OCI-LY1 (cell line): ENCODE results near the gene CDKAL1.
A peak's percentile ranks its signal among the peaks of the same experiment; 100 is the strongest.

Experiments used
- H2AFZ ChIP-seq: fragments of 200-600 bp; sonication (generic), shearing (Covaris generic); 2 replicates; pipeline ENCODE4 v1.6.0; 2014; ENCODE audit warnings: antibody characterized with exemption, mild to moderate bottlenecking, low read length
- H3F3A ChIP-seq: fragments of 200-600 bp; sonication (generic), shearing (Covaris generic); 2 replicates; pipeline ENCODE4 v1.6.0; 2014; ENCODE audit warnings: mild to moderate bottlenecking, antibody characterized with exemption, low read length, moderate library complexity; ENCODE audit not compliant: insufficient read depth
- H3K27ac ChIP-seq: fragments of 200-600 bp; sonication (generic); 2 replicates; pipeline ENCODE4 v1.5.1; 2014; ENCODE audit warnings: low read length, mixed run types, mild to moderate bottlenecking, low read depth; ENCODE audit not compliant: poor library complexity, severe bottlenecking
- H3K27me3 ChIP-seq: fragments of 200-600 bp; sonication (generic); 2 replicates; pipeline ENCODE4 v1.6.0; 2014; ENCODE audit warnings: antibody characterized with exemption, mild to moderate bottlenecking, low read length, moderate library complexity; ENCODE audit not compliant: insufficient read depth
- H3K36me3 ChIP-seq: fragments of 200-600 bp; sonication (generic); 2 replicates; pipeline ENCODE4 v1.6.1; 2014; ENCODE audit warnings: mild to moderate bottlenecking, antibody characterized with exemption, low read length, moderate library complexity, mixed read lengths; ENCODE audit not compliant: insufficient read depth
- H3K4me1 ChIP-seq: fragments of 200-600 bp; sonication (generic); 2 replicates; pipeline ENCODE4 v1.5.1; 2014; ENCODE audit warnings: mild to moderate bottlenecking, low read length, moderate library complexity; ENCODE audit not compliant: insufficient read depth, severe bottlenecking
- H3K4me2 ChIP-seq: fragments of 200-600 bp; sonication (generic), shearing (Covaris generic); 2 replicates; pipeline ENCODE4 v1.6.1; 2014; ENCODE audit warnings: low read length
- H3K4me3 ChIP-seq: fragments of 200-600 bp; sonication (generic); 2 replicates; pipeline ENCODE4 v1.5.1; 2014; ENCODE audit warnings: low read length, low read depth, mild to moderate bottlenecking, mixed read lengths; ENCODE audit not compliant: poor library complexity, severe bottlenecking
- H3K79me2 ChIP-seq: fragments of 200-600 bp; shearing (Covaris generic); 2 replicates; pipeline ENCODE4 v1.6.1; 2016; ENCODE audit warnings: mixed run types, low read length, mixed read lengths; ENCODE audit not compliant: insufficient read depth
- H3K9ac ChIP-seq: fragments of 200-600 bp; sonication (generic), shearing (Covaris generic); 2 replicates; pipeline ENCODE4 v1.6.1; 2014; ENCODE audit warnings: mild to moderate bottlenecking, low read length, mixed read lengths
- H3K9me2 ChIP-seq: fragments of 200-600 bp; sonication (generic), shearing (Covaris generic); 2 replicates; pipeline ENCODE4 v1.6.1; 2014; ENCODE audit warnings: low read depth, mild to moderate bottlenecking, low read length, mixed read lengths
- H3K9me3 ChIP-seq: fragments of 200-600 bp; shearing (Covaris generic); 2 replicates; pipeline ENCODE4 v1.6.1; 2014; ENCODE audit warnings: low read length, mixed read lengths
- H4K20me1 ChIP-seq: fragments of 200-600 bp; sonication (generic), shearing (Covaris generic); 2 replicates; pipeline ENCODE4 v1.6.0; 2016; ENCODE audit warnings: mild to moderate bottlenecking, low read length; ENCODE audit not compliant: insufficient read depth
- EZH2 ChIP-seq: fragments of 200-600 bp; sonication (generic), shearing (Covaris generic); IDR thresholded peaks from 2 replicates; pipeline ENCODE4 v1.8.0; 2017; ENCODE audit warnings: borderline replicate concordance, mixed run types, mild to moderate bottlenecking, antibody characterized with exemption, low read length, moderate library complexity, mixed read lengths
- TF ChIP-seq, protein P1 (sequence below): fragments of 200-600 bp; sonication (generic), shearing (Covaris generic); IDR thresholded peaks from 2 replicates; pipeline ENCODE4 v1.5.1; 2017; ENCODE audit warnings: mild to moderate bottlenecking, antibody characterized with exemption, low read length, moderate library complexity, mixed read lengths

CDKAL1 gene

DNA sequence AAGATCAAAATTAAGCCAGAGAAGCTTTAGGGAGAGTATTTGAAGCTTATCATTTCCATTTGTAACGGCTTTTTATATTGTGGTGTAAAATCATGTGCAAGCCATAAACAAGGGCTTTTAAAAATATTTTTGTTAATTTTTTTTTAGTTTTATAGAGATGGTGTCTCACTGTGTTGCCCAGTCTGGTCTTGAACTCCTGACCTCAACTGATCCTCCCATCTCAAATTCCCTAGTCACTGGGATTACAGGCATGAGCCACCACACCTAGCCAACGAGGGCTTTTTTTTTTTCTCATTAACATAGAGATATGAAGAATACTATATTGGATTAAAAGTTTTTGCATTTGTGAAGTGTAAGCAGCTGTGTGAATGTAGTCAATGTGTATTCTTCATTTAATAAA, 29.1 kb downstream of the CDKAL1 start:
- Histone ChIP-seq H3K9ac (no peak overlapping the region), H3K4me2 (no peak overlapping the region), H3F3A (peaks cover 4% of the 10 kb centered on the region; the same call in 1 of the 2 replicates), H2AFZ (no peak overlapping the region), H3K27ac (no peak overlapping the region), H3K4me3 (no peak overlapping the region), H3K79me2 (0 out of 2 replicates have a peak, but pooled peaks cover 3% of the 10 kb centered on the region), H3K27me3 (no peaks in the 10 kb centered on the region), H3K9me2 (no peaks in the 10 kb centered on the region), H3K4me1 (peaks cover 22% of the 10 kb centered on the region), H3K9me3 (no peaks in the 10 kb centered on the region), H3K36me3 (peaks cover 7% of the 10 kb centered on the region; the same call in 1 of the 2 replicates), H4K20me1 (no peaks in the 10 kb centered on the region)
- TF ChIP-seq, protein P1, sequence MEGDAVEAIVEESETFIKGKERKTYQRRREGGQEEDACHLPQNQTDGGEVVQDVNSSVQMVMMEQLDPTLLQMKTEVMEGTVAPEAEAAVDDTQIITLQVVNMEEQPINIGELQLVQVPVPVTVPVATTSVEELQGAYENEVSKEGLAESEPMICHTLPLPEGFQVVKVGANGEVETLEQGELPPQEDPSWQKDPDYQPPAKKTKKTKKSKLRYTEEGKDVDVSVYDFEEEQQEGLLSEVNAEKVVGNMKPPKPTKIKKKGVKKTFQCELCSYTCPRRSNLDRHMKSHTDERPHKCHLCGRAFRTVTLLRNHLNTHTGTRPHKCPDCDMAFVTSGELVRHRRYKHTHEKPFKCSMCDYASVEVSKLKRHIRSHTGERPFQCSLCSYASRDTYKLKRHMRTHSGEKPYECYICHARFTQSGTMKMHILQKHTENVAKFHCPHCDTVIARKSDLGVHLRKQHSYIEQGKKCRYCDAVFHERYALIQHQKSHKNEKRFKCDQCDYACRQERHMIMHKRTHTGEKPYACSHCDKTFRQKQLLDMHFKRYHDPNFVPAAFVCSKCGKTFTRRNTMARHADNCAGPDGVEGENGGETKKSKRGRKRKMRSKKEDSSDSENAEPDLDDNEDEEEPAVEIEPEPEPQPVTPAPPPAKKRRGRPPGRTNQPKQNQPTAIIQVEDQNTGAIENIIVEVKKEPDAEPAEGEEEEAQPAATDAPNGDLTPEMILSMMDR: no peak
- TF ChIP-seq EZH2: no peak

DNA sequence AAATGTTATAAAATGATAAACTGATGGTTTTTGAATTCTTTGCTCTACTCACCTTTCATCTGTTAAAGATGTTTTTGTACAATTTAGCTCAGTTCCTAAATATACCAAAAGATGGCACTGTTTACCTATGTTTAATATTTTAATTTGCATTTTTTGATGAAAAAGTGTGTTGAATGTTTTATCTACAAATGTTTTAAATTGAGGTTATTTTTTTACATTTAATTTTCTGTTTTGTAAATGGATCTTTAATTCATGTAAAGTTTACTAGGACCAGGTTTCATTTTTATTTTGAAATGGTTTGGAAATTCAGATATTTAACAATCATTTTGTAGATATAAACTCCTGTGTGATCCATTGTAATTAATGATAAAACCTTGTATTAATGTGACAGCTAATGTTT, 30.0 kb downstream of the CDKAL1 start:
- Histone ChIP-seq H3K9me3 (no peaks in the 10 kb centered on the region), H3F3A (peaks cover 2% of the 10 kb centered on the region; the same call in 1 of the 2 replicates), H3K27me3 (no peaks in the 10 kb centered on the region), H2AFZ (no peak overlapping the region), H3K9me2 (no peaks in the 10 kb centered on the region), H3K4me3 (peak overlapping the region; percentile 15), H3K9ac (peak overlapping the region; percentile 46; the same call in 1 of the 2 replicates), H3K4me1 (peaks cover 22% of the 10 kb centered on the region), H3K27ac (peak overlapping the region; percentile 81), H3K79me2 (0 out of 2 replicates have a peak, but pooled peaks cover 3% of the 10 kb centered on the region), H3K36me3 (peaks cover 7% of the 10 kb centered on the region; the same call in 1 of the 2 replicates), H3K4me2 (peak overlapping the region; percentile 42), H4K20me1 (no peaks in the 10 kb centered on the region)
- no peak for TF ChIP-seq EZH2
- TF ChIP-seq, protein P1: peak; percentile 58; the same call in 1 of the 2 replicates

DNA sequence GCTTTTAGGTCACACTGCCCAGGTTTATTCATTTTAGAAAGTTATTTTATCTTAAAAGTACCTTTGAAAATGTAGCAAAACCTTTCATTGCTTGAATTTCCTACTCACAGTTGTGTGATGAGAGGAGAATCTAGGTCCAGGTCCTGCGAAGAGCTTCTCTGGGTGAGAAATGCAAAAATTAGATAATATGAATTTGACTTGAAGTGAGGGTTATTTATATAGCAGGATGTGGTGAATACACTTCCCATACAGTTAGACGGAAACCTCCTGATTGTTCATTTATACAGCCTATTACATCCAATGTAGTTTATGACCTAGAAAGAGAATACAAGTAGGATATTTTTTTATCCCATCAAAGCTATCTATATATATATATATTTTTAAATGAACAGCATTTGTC, 30.5 kb downstream of the CDKAL1 start:
- H3K4me3 ChIP-seq: peak overlapping the region; percentile 15
- no peaks in the 10 kb centered on the region for H3K9me2 ChIP-seq
- peaks cover 7% of the 10 kb centered on the region; the same call in 1 of the 2 replicates for H3K36me3 ChIP-seq
- H3K9ac ChIP-seq: peak overlapping the region; percentile 46; the same call in 1 of the 2 replicates
- H2AFZ ChIP-seq: no peak overlapping the region
- no peaks in the 10 kb centered on the region for H3K9me3 ChIP-seq
- no peaks in the 10 kb centered on the region for H4K20me1 ChIP-seq
- no peaks in the 10 kb centered on the region for H3K27me3 ChIP-seq
- 0 out of 2 replicates have a peak, but pooled peaks cover 3% of the 10 kb centered on the region for H3K79me2 ChIP-seq
- H3K27ac ChIP-seq: peak overlapping the region; percentile 81
- H3K4me1 ChIP-seq: peaks cover 22% of the 10 kb centered on the region
- H3K4me2 ChIP-seq: peak overlapping the region; percentile 42
- no peak for TF ChIP-seq EZH2
- TF ChIP-seq, protein P1: no peak
- H3F3A ChIP-seq: no peaks in the 10 kb centered on the region
